Fibroblast of mammary gland (primary cell): ENCODE measurements around the gene PLIN4.
A peak's percentile ranks its signal among the peaks of the same experiment; 100 is the strongest.

Experiments used
- DNase-seq: peaks from one replicate; pipeline ENCODE4 v3.0.0-alpha.2; 2010; ENCODE audit warnings: low read depth
- H3K4me3 ChIP-seq: 2 replicates; pipeline ENCODE4 v1.5.1; 2011; ENCODE audit warnings: low read depth, mild to moderate bottlenecking, low read length, moderate library complexity; ENCODE audit not compliant: control insufficient read depth
- TF ChIP-seq, protein P1 (sequence below): conservative IDR thresholded peaks from 2 replicates; pipeline ENCODE4 v1.5.1; 2011; ENCODE audit warnings: low read depth, low read length, inconsistent platforms; ENCODE audit not compliant: control insufficient read depth, insufficient read depth

PLIN4 gene

DNA sequence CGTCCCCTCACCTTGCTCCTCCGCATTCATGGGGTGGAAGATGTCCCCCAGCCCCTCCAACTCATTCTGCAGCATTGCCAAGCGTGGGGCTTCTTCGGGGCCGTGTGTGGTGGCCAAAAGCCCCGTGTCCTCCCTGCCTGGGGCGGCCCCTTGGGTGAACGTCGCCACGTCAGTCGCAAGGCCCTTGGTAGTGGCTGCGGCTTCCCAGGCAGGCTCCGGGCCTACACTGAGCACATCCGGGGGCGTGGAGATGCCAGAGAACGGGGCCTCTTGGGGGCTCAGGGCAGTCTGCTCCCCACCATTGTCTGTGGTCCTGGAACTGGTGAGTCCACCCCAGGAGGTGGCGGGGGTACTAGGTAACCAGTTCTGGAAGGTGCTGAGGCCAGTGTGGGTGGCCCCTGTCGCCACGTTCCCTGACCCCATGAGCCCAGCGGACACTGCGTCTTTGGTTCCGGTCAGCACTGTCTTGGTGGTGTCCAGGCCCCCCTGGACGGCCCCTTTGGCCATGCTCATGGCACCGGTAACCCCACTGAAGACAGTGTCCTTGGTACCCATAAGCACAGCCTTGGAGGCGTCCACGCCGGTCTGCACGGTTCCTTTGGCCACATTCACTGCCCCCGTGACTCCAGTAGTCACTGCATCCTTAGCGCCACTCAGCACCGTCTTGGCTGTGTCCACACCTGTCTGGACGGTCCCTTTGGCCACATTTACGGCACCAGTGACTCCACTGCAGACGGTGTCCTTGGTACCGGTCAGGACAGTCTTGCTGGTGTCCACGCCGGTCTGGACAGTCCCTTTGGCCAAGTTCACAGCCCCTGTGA is 7.6 kb downstream of the PLIN4 start:
- H3K4me3 ChIP-seq, result no peak overlapping the region
- TF ChIP-seq, protein P1, sequence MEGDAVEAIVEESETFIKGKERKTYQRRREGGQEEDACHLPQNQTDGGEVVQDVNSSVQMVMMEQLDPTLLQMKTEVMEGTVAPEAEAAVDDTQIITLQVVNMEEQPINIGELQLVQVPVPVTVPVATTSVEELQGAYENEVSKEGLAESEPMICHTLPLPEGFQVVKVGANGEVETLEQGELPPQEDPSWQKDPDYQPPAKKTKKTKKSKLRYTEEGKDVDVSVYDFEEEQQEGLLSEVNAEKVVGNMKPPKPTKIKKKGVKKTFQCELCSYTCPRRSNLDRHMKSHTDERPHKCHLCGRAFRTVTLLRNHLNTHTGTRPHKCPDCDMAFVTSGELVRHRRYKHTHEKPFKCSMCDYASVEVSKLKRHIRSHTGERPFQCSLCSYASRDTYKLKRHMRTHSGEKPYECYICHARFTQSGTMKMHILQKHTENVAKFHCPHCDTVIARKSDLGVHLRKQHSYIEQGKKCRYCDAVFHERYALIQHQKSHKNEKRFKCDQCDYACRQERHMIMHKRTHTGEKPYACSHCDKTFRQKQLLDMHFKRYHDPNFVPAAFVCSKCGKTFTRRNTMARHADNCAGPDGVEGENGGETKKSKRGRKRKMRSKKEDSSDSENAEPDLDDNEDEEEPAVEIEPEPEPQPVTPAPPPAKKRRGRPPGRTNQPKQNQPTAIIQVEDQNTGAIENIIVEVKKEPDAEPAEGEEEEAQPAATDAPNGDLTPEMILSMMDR, result no peak
- DNase-seq, result no peak

DNA sequence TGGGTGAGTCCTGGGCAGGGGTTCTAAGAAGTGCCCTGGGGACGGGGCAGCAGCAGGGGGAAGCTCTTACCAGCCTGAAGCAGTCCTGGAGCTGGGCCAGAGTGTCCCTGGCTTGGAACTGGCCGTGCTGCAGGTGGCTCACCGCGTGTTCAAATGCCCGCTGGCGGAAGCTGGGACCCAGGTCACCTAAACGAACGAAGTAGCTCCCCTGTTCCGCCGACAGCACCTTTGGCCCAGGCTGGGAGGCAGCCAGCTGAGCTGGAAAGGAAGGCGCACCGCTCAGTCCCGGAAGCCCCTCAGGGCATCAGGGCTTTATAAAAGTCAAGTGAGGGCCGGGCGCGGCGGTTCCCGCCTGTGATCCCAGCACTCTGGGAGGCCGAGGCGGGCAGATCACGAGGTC is 9.6 kb downstream of the PLIN4 start:
- no peak overlapping the region for H3K4me3 ChIP-seq
- TF ChIP-seq, protein P1, result no peak
- no peak for DNase-seq

DNA sequence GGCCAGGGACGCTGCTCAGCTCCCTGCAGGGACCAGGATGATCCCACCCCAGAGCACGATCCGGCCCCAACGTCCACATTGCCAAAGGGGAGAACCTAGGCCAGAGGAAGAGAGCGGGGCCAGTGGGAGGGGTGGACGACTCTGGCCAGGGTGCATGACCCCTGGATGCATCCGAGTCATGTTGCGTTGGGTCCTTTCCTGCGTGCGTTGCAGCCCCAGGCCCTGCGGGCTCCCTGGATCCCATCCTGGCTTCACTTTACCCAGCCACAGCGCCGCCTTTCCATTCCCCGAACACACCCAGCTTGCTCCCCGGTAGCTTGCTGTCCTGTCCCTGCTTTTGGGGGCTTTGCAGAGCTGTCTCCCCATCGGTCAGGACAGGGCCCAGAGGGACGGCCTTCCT is 10.5 kb downstream of the PLIN4 start:
- TF ChIP-seq, protein P1, result no peak
- no peak for DNase-seq
- no peak overlapping the region for H3K4me3 ChIP-seq

DNA sequence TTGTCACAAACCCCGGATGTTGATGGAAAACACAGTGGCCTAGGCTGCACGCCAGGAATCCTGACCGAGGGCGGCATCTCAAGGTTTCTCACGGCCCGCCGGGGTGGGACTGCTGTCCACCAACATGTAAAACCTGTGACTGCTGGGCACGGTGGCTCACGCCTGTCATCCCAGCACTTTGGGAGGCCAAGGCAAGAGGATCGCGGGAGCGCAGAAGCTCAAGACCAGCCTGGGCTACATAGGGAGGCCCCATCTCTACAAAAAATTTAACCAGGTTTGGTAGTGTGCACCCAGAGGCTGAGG is 11.2 kb downstream of the PLIN4 start:
- H3K4me3 ChIP-seq, result no peak overlapping the region
- no peak for DNase-seq
- TF ChIP-seq, protein P1, result no peak

DNA sequence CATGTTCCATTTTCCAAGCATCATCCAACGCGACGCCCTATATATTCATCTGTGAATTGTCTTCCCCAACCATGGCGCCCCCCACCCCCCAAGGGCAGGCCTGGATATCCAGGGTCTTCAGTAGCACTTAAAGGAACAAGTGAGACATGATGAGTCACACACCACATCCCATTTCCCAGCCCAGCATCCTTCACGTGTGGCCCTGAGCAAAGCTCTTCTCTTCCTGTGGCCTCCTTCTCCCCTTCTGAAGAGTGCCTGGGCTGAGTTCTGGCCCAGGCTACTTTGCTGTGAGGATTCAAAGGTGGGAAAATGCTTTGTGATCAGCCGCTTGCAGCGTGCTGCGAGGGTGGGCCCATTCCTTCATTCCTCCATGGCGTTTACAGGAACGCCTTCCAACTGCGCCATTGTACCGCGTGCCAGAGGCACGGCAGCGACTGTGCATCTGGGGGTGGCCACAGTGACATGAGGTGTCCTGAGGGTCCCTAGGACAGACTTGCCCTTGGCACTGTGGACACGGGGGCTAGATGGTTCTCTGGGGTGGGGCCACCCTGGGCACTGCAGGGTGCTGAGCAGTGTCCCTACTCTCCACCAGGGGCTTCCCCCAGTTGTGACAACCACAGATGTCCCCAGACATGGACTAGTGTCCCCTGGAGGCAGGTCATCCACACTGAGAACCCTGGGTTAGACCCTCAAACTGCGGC is 11.7 kb downstream of the PLIN4 start:
- no peak overlapping the region for H3K4me3 ChIP-seq
- TF ChIP-seq, protein P1, result no peak
- peak; percentile 84 for DNase-seq

DNA sequence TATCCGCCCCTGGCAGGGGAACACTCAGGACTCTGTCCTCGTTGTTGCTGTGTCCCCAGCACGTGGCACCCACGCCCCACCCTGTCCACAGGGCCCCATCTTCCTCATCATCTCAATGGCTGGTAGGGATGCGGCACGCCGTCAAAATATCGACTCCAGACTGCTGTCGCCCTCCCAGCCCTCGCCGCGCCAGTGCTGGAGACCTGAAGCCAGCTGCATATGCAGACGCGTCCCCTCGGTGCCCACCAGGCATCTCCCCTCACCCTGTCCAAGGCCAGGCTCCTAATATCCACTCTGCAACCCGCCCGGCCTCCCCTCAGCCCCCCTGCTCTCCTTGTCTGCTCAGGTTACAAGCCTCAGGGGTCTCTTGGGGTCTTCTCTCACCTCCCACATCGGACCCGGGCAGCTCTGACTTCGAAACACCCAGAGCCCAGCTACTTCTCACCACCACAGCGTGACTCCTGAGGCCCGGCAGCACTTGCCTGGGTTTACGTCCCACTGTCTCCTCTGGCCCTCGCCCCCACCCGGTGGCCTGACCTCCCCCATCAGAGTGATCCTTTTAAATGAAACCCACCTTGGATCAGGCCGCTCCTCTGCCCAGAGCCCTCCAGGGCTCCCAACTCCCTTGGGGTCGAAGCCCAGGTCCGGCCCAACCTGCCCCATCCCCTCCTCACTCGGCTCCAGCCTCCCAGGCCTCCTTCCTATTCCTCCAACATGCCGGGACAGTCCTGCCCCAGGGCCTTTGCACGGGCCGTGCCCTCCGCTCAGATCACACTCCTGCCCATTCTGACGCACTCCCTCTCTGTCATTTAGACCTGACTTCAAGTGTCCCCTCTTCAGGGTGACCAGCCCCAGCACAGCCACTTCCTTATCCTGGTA is 12.5 kb downstream of the PLIN4 start:
- H3K4me3 ChIP-seq, result no peak overlapping the region
- DNase-seq, result no peak
- TF ChIP-seq, protein P1, result no peak
